Activated naive CD4-positive, alpha-beta T cell treated with anti-CD3 and anti-CD28 coated beads for 36 hours (primary cell): ENCODE data around the gene NOD2. TPM values are rescaled to one million over a fixed set of nuclear protein-coding genes. Genes with fewer than 3 reads are reported as not detected.
A peak's percentile ranks its signal among the peaks of the same experiment; 100 is the strongest.

Source experiments
- CTCF ChIA-PET: fragments of 350-600 bp; sonication (Branson Sonifier 250); formaldehyde crosslinking; loops from one replicate; lab custom pipeline; 2021; ENCODE audit warnings: antibody characterized with exemption; lab: Charles Lee
- DNase-seq: peaks from one replicate; pipeline ENCODE4 v3.0.0-alpha.2; 2020
- H3K27ac Mint-ChIP-seq: one replicate; pipeline ENCODE4 v1.8.0; 2021; ENCODE audit warnings: mild to moderate bottlenecking, mixed read lengths
- H3K27me3 Mint-ChIP-seq: one replicate; pipeline ENCODE4 v1.8.0; 2021; ENCODE audit warnings: low read depth, mixed read lengths
- H3K36me3 Mint-ChIP-seq: one replicate; pipeline ENCODE4 v1.8.0; 2021; ENCODE audit warnings: low read depth, mixed read lengths
- H3K4me1 Mint-ChIP-seq: one replicate; pipeline ENCODE4 v1.8.0; 2021; ENCODE audit warnings: low read depth, mixed read lengths
- H3K4me3 Mint-ChIP-seq: one replicate; pipeline ENCODE4 v1.8.0; 2021; ENCODE audit warnings: mild to moderate bottlenecking, moderate library complexity, mixed read lengths
- H3K9me3 Mint-ChIP-seq: one replicate; pipeline ENCODE4 v1.8.0; 2021; ENCODE audit warnings: mixed read lengths
- intact Hi-C: fragments of 100-400 bp; cut with micrococcal nuclease; formaldehyde crosslinking; loops from one replicate; pipeline ENCODE4 v1.15.1; 2023
- total RNA-seq, 2 experiments: library from RNA; stranded (reverse); gene quantifications; one replicate each; pipeline ENCODE4 v1.2.3, GENCODE V29; 2021

NOD2 gene
- total RNA-seq, 2 experiments from 2014 or later = 1.2 to 1.7 TPM

- H3K4me3 Mint-ChIP-seq = no peak overlapping the region
- no peak overlapping the region for H3K27ac Mint-ChIP-seq
- H3K27me3 Mint-ChIP-seq = no peaks in the 10 kb centered on the region
- intact Hi-C loops = no loop called here
- peaks cover 45% of the 10 kb centered on the region for H3K4me1 Mint-ChIP-seq
- CTCF ChIA-PET = interaction anchor here (0.7 to 2.4 kb wide), 2 partner anchors 11 to 42 kb away, joined by 3 to 12 read pairs; no protein-coding TSS in a partner anchor
- peaks cover 6% of the 10 kb centered on the region for H3K36me3 Mint-ChIP-seq
- no peak for DNase-seq
- peaks cover 10% of the 10 kb centered on the region for H3K9me3 Mint-ChIP-seq
Measured at GRCh38 chr16:50709980-50710379, 16.6 kb downstream of the NOD2 start.

GRCh38 chr16:50711040-50711439 is 17.6 kb downstream of the NOD2 start:
- peaks cover 45% of the 10 kb centered on the region for H3K4me1 Mint-ChIP-seq
- no peaks in the 10 kb centered on the region for H3K36me3 Mint-ChIP-seq
- H3K4me3 Mint-ChIP-seq = no peak overlapping the region

GRCh38 chr16:50711862-50712559 is 18.6 kb downstream of the NOD2 start:
- no peaks in the 10 kb centered on the region for H3K27me3 Mint-ChIP-seq
- H3K4me1 Mint-ChIP-seq = peaks cover 45% of the 10 kb centered on the region
- no peaks in the 10 kb centered on the region for H3K36me3 Mint-ChIP-seq
- H3K27ac Mint-ChIP-seq = no peak overlapping the region
- intact Hi-C loops = no loop called here
- no peak for DNase-seq
- no peaks in the 10 kb centered on the region for H3K9me3 Mint-ChIP-seq
- CTCF ChIA-PET = no interaction called here
- no peak overlapping the region for H3K4me3 Mint-ChIP-seq

More at GRCh38 chr16:50711040-50711439, 17.6 kb downstream of the NOD2 start:
- Mint-ChIP-seq H3K9me3 (no peaks in the 10 kb centered on the region), H3K27me3 (no peaks in the 10 kb centered on the region), H3K27ac (no peak overlapping the region)
- no peak for DNase-seq
- intact Hi-C loops = no loop called here
- CTCF ChIA-PET = no interaction called here

GRCh38 chr16:50712560-50712898 is 19.1 kb downstream of the NOD2 start:
- intact Hi-C loops = no loop called here
- peaks cover 42% of the 10 kb centered on the region for H3K4me1 Mint-ChIP-seq
- CTCF ChIA-PET = no interaction called here
- no peaks in the 10 kb centered on the region for H3K36me3 Mint-ChIP-seq
- H3K4me3 Mint-ChIP-seq = no peak overlapping the region
- no peaks in the 10 kb centered on the region for H3K9me3 Mint-ChIP-seq
- DNase-seq = no peak
- H3K27ac Mint-ChIP-seq = no peak overlapping the region
- no peaks in the 10 kb centered on the region for H3K27me3 Mint-ChIP-seq

- H3K9me3 Mint-ChIP-seq = no peaks in the 10 kb centered on the region
- intact Hi-C loops = no loop called here
- H3K4me3 Mint-ChIP-seq = no peak overlapping the region
- no peak overlapping the region for H3K27ac Mint-ChIP-seq
- peaks cover 38% of the 10 kb centered on the region for H3K4me1 Mint-ChIP-seq
- CTCF ChIA-PET = no interaction called here
- no peak for DNase-seq
- H3K36me3 Mint-ChIP-seq = no peaks in the 10 kb centered on the region
- no peaks in the 10 kb centered on the region for H3K27me3 Mint-ChIP-seq
Measured at GRCh38 chr16:50712956-50713355, 19.6 kb downstream of the NOD2 start.

GRCh38 chr16:50717091-50717490 is 23.7 kb downstream of the NOD2 start:
- no peaks in the 10 kb centered on the region for H3K36me3 Mint-ChIP-seq

GRCh38 chr16:50717494-50717893 is 24.1 kb downstream of the NOD2 start:
- H3K36me3 Mint-ChIP-seq = no peaks in the 10 kb centered on the region
- peaks cover 32% of the 10 kb centered on the region for H3K4me1 Mint-ChIP-seq
- intact Hi-C loops = no loop called here
- no peak overlapping the region for H3K4me3 Mint-ChIP-seq
- H3K27ac Mint-ChIP-seq = no peak overlapping the region
- no peak for DNase-seq
- H3K9me3 Mint-ChIP-seq = no peaks in the 10 kb centered on the region
- CTCF ChIA-PET = interaction anchor here (1.7 kb wide), 1 partner anchor 27 kb away, joined by 4 read pairs; no protein-coding TSS in a partner anchor
- H3K27me3 Mint-ChIP-seq = no peaks in the 10 kb centered on the region

More at GRCh38 chr16:50717091-50717490, 23.7 kb downstream of the NOD2 start:
- CTCF ChIA-PET = interaction anchor here (0.6 to 1.7 kb wide), 2 partner anchors 10 to 27 kb away, joined by 3 to 4 read pairs; no protein-coding TSS in a partner anchor
- H3K4me3 Mint-ChIP-seq = no peak overlapping the region
- no peaks in the 10 kb centered on the region for H3K9me3 Mint-ChIP-seq
- H3K4me1 Mint-ChIP-seq = peaks cover 30% of the 10 kb centered on the region
- DNase-seq = no peak
- H3K27ac Mint-ChIP-seq = no peak overlapping the region
- H3K27me3 Mint-ChIP-seq = no peaks in the 10 kb centered on the region
- intact Hi-C loops = no loop called here

GRCh38 chr16:50718061-50718760 is 24.8 kb downstream of the NOD2 start:
- CTCF ChIA-PET = interaction anchor here (0.6 to 0.7 kb wide), 2 partner anchors 27 to 33 kb away, joined by 4 read pairs; no protein-coding TSS in a partner anchor
- Mint-ChIP-seq H3K27ac (no peak overlapping the region), H3K4me1 (peaks cover 31% of the 10 kb centered on the region), H3K9me3 (no peaks in the 10 kb centered on the region), H3K27me3 (no peaks in the 10 kb centered on the region), H3K4me3 (no peak overlapping the region), H3K36me3 (peaks cover 2% of the 10 kb centered on the region)
- intact Hi-C loops = no loop called here
- DNase-seq = no peak

- CTCF ChIA-PET = interaction anchor here (0.6 to 0.7 kb wide), 2 partner anchors 26 to 34 kb away, joined by 4 read pairs; no protein-coding TSS in a partner anchor
- no peak for DNase-seq
- Mint-ChIP-seq H3K36me3 (peaks cover 3% of the 10 kb centered on the region), H3K4me3 (no peak overlapping the region), H3K27ac (no peak overlapping the region), H3K9me3 (peaks cover 1% of the 10 kb centered on the region), H3K4me1 (peaks cover 31% of the 10 kb centered on the region), H3K27me3 (no peaks in the 10 kb centered on the region)
- intact Hi-C loops = no loop called here
Measured at GRCh38 chr16:50718761-50719400, 25.5 kb downstream of the NOD2 start.

- intact Hi-C loops = loop anchor here (1.0 kb wide), 2 partner anchors 22 to 87 kb away; no protein-coding TSS in a partner anchor
- no peak overlapping the region for H3K4me3 Mint-ChIP-seq
- peaks cover 3% of the 10 kb centered on the region for H3K36me3 Mint-ChIP-seq
- H3K9me3 Mint-ChIP-seq = peaks cover 8% of the 10 kb centered on the region
- H3K4me1 Mint-ChIP-seq = peaks cover 35% of the 10 kb centered on the region
- CTCF ChIA-PET = interaction anchor here (0.8 to 2.0 kb wide), 9 partner anchors 10 to 301 kb away, joined by 3 to 9 read pairs (median 3); no protein-coding TSS in a partner anchor
- H3K27ac Mint-ChIP-seq = no peak overlapping the region
- H3K27me3 Mint-ChIP-seq = no peaks in the 10 kb centered on the region
- DNase-seq = peak; percentile 50
Measured at GRCh38 chr16:50719401-50720337, 26.3 kb downstream of the NOD2 start.

- H3K4me3 Mint-ChIP-seq = no peak overlapping the region
- no peak overlapping the region for H3K27ac Mint-ChIP-seq
- H3K9me3 Mint-ChIP-seq = peaks cover 8% of the 10 kb centered on the region
- no peaks in the 10 kb centered on the region for H3K27me3 Mint-ChIP-seq
- H3K36me3 Mint-ChIP-seq = peaks cover 3% of the 10 kb centered on the region
- intact Hi-C loops = no loop called here
- peaks cover 35% of the 10 kb centered on the region for H3K4me1 Mint-ChIP-seq
- no peak for DNase-seq
- CTCF ChIA-PET = interaction anchor here (0.6 to 2.0 kb wide), 9 partner anchors 9 to 528 kb away, joined by 3 to 9 read pairs (median 3); no protein-coding TSS in a partner anchor
Measured at GRCh38 chr16:50721549-50722404, 28.4 kb downstream of the NOD2 start.
